Epithelial cell of proximal tubule (primary cell): ENCODE results near the gene PITPNM1. TPM values are rescaled to one million over a fixed set of nuclear protein-coding genes. Genes with fewer than 3 reads are reported as not detected.
"Not testable (repeated sequence)": the region's sequence is repeated elsewhere in the genome, so short reads cannot be mapped to it uniquely, and the experiment has no call there.

Source experiments
- DNase-seq: peaks from one replicate; pipeline ENCODE4 v3.0.0-alpha.2; 2011; ENCODE audit warnings: low read depth
- H3K4me3 ChIP-seq: 2 replicates; pipeline ENCODE4 v1.5.1; 2011; ENCODE audit warnings: low read depth, mild to moderate bottlenecking, low read length
- CTCF ChIP-seq: conservative IDR thresholded peaks from 2 replicates; pipeline ENCODE4 v1.5.1; 2012; ENCODE audit warnings: low read depth, mild to moderate bottlenecking, low read length
- total RNA-seq: library from RNA; depleted of rRNA; stranded (reverse); fragments of >200 nt; gene quantifications from 2 replicates; pipeline ENCODE4 v1.2.3, GENCODE V29; 2015

PITPNM1 gene
- total RNA-seq, 1 donor from 2014 or later, result 74.1 TPM

GRCh38 chr11:67492069-67492727 lies 13.0 kb downstream of the PITPNM1 start:
- DNase-seq, result no peak
- no peak overlapping the region for H3K4me3 ChIP-seq
- no peak for TF ChIP-seq CTCF

GRCh38 chr11:67491276-67492068 lies 13.7 kb downstream of the PITPNM1 start:
- H3K4me3 ChIP-seq, result no peak overlapping the region
- DNase-seq, result no peak
- TF ChIP-seq CTCF, result no peak

GRCh38 chr11:67490727-67491065 lies 14.5 kb downstream of the PITPNM1 start:
- DNase-seq, result no peak
- H3K4me3 ChIP-seq, result no peak overlapping the region
- no peak for TF ChIP-seq CTCF

GRCh38 chr11:67489885-67490726 lies 15.1 kb downstream of the PITPNM1 start:
- no peak overlapping the region for H3K4me3 ChIP-seq
- DNase-seq, result no peak
- no peak for TF ChIP-seq CTCF

- no peak overlapping the region for H3K4me3 ChIP-seq
- TF ChIP-seq CTCF, result no peak
- no peak for DNase-seq
These were observed 15.8 kb downstream of the PITPNM1 start for GRCh38 chr11:67489203-67489884.

- no peak for DNase-seq
- H3K4me3 ChIP-seq, result no peak overlapping the region
- TF ChIP-seq CTCF, result no peak
These were observed 18.5 kb downstream of the PITPNM1 start for GRCh38 chr11:67486481-67487195.

GRCh38 chr11:67485873-67486361 lies 19.2 kb downstream of the PITPNM1 start:
- DNase-seq, H3K4me3 ChIP-seq: not testable (repeated sequence)
